Activated B cell treated with CpG ODN at 0.5 μM for 24 hours (primary cell): ENCODE data around the gene PRKCH. TPM values are rescaled to one million over a fixed set of nuclear protein-coding genes. Genes with fewer than 3 reads are reported as not detected.
"Not testable (repeated sequence)": the region's sequence is repeated elsewhere in the genome, so short reads cannot be mapped to it uniquely, and the experiment has no call there.

Experiments
- ATAC-seq: fragments of 200-7000 bp; cut with Tn5 transposase; one replicate; pipeline ENCODE4 v1.10.0; 2021; ENCODE audit warnings: low read depth, mild to moderate bottlenecking, moderate library complexity
- CTCF ChIA-PET: fragments of 350-600 bp; sonication (Branson Sonifier 250); formaldehyde crosslinking; loops from one replicate; lab custom pipeline; 2021; ENCODE audit warnings: antibody characterized with exemption; lab: Charles Lee
- POLR2A ChIA-PET: fragments of 350-600 bp; sonication (Branson Sonifier 250); formaldehyde crosslinking; loops from one replicate; lab custom pipeline; 2021; ENCODE audit warnings: antibody characterized with exemption; lab: Charles Lee
- DNase-seq: peaks from one replicate; pipeline ENCODE4 v3.0.0; 2022
- H3K27ac Mint-ChIP-seq: one replicate; pipeline ENCODE4 v1.8.0; 2020; ENCODE audit warnings: mixed read lengths
- H3K27me3 Mint-ChIP-seq: one replicate; pipeline ENCODE4 v1.8.0; 2021; ENCODE audit warnings: mixed read lengths
- H3K36me3 Mint-ChIP-seq: one replicate; pipeline ENCODE4 v1.8.0; 2021; ENCODE audit warnings: low read depth, mixed read lengths
- H3K4me1 Mint-ChIP-seq: one replicate; pipeline ENCODE4 v1.8.0; 2021; ENCODE audit warnings: mixed read lengths
- H3K4me3 Mint-ChIP-seq: one replicate; pipeline ENCODE4 v1.8.0; 2020; ENCODE audit warnings: mild to moderate bottlenecking, mixed read lengths
- H3K9me3 Mint-ChIP-seq: one replicate; pipeline ENCODE4 v1.8.0; 2020; ENCODE audit warnings: mixed read lengths
- intact Hi-C: fragments of 100-400 bp; cut with micrococcal nuclease; formaldehyde crosslinking; loops from one replicate; pipeline ENCODE4 v1.15.1; 2024
- total RNA-seq: library from RNA; stranded (reverse); gene quantifications from 2 replicates; pipeline ENCODE4 v1.2.3, GENCODE V29; 2022
- TF ChIP-seq, protein P1 (sequence below): fragments of 200-600 bp; IDR thresholded peaks from one replicate; pipeline ENCODE4 v1.8.0; 2022; ENCODE audit warnings: antibody characterized with exemption, mild to moderate bottlenecking

The PRKCH gene
- total RNA-seq, 1 donor from 2014 or later: 4.6 TPM

DNA sequence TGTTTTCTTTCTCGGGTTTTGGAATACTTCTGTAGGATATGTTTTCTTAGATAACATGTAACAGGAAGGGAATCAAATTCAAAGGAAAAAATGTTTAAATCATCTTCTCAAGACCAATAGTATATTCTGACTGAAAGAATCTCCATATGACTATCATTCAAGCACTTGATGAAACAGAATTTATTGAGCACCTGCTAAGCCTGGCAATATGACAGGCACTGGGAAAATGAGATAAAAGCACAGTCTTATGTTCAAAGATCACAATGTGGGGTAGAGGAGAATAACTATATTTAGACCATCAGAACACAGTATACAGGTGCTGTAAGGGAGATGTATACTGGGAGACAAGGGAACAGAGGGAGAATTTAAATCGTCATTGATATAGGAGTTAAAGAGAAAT lies 21.2 kb upstream of the PRKCH start:
- DNase-seq: no peak
- TF ChIP-seq, protein P1, sequence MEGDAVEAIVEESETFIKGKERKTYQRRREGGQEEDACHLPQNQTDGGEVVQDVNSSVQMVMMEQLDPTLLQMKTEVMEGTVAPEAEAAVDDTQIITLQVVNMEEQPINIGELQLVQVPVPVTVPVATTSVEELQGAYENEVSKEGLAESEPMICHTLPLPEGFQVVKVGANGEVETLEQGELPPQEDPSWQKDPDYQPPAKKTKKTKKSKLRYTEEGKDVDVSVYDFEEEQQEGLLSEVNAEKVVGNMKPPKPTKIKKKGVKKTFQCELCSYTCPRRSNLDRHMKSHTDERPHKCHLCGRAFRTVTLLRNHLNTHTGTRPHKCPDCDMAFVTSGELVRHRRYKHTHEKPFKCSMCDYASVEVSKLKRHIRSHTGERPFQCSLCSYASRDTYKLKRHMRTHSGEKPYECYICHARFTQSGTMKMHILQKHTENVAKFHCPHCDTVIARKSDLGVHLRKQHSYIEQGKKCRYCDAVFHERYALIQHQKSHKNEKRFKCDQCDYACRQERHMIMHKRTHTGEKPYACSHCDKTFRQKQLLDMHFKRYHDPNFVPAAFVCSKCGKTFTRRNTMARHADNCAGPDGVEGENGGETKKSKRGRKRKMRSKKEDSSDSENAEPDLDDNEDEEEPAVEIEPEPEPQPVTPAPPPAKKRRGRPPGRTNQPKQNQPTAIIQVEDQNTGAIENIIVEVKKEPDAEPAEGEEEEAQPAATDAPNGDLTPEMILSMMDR: no peak
- POLR2A ChIA-PET: no interaction called here
- Mint-ChIP-seq H3K4me1 (no peaks in the 10 kb centered on the region), H3K4me3 (no peak overlapping the region), H3K27me3 (no peaks in the 10 kb centered on the region), H3K9me3 (no peaks in the 10 kb centered on the region), H3K36me3 (no peaks in the 10 kb centered on the region), H3K27ac (no peak overlapping the region)
- CTCF ChIA-PET: no interaction called here
- intact Hi-C loops: no loop called here
- ATAC-seq: no peak

DNA sequence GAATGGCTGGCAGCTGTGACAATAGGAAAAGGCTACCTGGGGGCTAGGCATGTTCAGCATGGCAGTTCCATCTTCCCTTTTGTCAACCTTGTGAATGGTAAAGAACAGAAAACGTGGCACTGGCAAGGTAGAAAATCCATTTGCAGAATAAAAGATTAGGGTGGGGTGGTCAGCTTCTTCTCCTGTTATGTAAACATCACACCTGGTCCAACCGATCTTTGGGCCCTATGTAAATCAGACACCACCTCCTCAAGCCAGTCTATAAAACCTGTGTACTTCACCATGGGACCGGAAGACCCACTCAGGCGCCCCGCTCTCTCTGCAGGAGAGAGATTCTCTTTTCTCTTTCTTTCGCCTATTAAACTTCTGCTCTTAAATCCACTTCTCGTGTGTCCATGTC lies 20.6 kb upstream of the PRKCH start:
- ChIA-PET CTCF (no interaction called here), POLR2A (no interaction called here)
- Mint-ChIP-seq H3K4me3 (no peak overlapping the region), H3K4me1 (no peaks in the 10 kb centered on the region), H3K27ac (no peak overlapping the region), H3K27me3 (no peaks in the 10 kb centered on the region), H3K36me3 (no peaks in the 10 kb centered on the region), H3K9me3 (peaks cover 2% of the 10 kb centered on the region)
- DNase-seq: no peak
- intact Hi-C loops: no loop called here
- TF ChIP-seq, protein P1: no peak
- ATAC-seq: no peak

DNA sequence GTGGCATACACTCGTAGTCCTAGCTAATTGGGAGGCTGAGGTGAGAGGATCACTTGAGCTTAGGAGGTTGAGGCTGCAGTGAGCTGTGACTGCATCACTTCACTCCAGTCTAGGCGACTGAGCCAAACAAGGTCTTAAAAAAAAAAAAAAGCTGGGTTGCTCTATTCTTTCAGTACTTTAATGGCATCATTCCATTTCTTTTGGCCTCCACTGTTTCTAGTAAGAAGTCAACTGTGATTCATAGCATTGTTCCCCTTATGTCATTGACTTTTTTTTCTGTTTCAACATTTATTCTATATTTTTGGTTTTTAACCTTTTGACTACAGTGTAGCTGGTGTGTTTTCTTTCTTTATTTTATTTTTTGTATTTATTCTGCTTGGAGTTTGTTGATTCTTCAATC lies 16.7 kb upstream of the PRKCH start:
- DNase-seq (no peak), ATAC-seq (no peak)
- no peak overlapping the region for H3K4me3 Mint-ChIP-seq
- H3K27ac Mint-ChIP-seq: no peak overlapping the region
- ChIA-PET POLR2A (interaction anchor here (0.5 to 0.7 kb wide), 2 partner anchors 19 to 1036 kb away, joined by 3 to 4 read pairs; no protein-coding TSS in a partner anchor), CTCF (no interaction called here)
- H3K9me3 Mint-ChIP-seq: peaks cover 3% of the 10 kb centered on the region
- H3K27me3 Mint-ChIP-seq: no peaks in the 10 kb centered on the region
- peaks cover under 1% of the 10 kb centered on the region for H3K36me3 Mint-ChIP-seq
- H3K4me1 Mint-ChIP-seq: no peaks in the 10 kb centered on the region
- intact Hi-C loops: no loop called here
- TF ChIP-seq, protein P1: no peak

DNA sequence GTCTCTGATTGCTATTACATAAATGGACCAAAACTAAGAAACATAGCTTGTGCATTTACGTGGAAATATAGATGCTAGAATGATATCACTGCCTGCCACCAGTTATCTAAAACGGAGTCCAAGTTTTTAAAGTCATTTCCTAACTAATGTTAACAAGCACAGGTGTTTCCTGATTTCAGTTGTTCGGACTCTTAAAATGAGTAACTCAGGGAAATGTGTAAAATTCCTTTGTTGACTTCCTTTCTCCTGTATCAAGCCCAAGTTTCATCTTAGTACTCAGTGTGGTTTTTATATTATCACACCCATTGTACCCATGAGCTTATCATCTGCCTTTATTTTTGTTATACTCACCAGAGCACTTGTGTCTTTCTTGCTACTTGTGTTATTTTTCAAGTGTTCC lies 13.2 kb upstream of the PRKCH start:
- Mint-ChIP-seq H3K36me3 (peaks cover 5% of the 10 kb centered on the region), H3K27ac (no peak overlapping the region), H3K27me3 (no peaks in the 10 kb centered on the region), H3K4me1 (no peaks in the 10 kb centered on the region), H3K9me3 (peaks cover 20% of the 10 kb centered on the region), H3K4me3 (no peak overlapping the region)
- POLR2A ChIA-PET: no interaction called here
- CTCF ChIA-PET: no interaction called here
- ATAC-seq (no peak), DNase-seq (no peak)
- intact Hi-C loops: no loop called here
- TF ChIP-seq, protein P1: no peak

DNA sequence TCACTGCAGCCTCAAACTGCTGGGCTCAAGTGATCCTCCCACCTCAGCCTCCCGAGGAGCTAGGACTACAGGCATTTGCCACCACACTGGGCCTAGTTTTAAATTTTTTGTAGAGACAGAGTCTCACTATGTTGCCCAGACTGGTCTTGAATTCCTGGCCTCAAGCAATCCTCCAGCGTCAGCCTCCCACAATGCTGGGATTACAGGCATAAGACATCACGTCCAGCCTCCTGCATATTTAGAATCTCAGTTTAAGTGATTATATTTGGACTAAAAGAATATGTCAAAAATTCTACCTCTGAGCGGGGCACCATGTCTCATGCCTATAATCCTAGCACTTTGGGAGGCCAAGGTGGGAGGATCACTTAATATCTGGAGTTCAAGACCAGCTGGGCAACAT lies 12.7 kb upstream of the PRKCH start:
- ATAC-seq, H3K27ac Mint-ChIP-seq, CTCF ChIA-PET, POLR2A ChIA-PET, H3K4me1 Mint-ChIP-seq, DNase-seq, H3K27me3 Mint-ChIP-seq, H3K36me3 Mint-ChIP-seq, intact Hi-C loops, H3K4me3 Mint-ChIP-seq: not testable (repeated sequence)
- H3K9me3 Mint-ChIP-seq: peaks cover 20% of the 10 kb centered on the region

DNA sequence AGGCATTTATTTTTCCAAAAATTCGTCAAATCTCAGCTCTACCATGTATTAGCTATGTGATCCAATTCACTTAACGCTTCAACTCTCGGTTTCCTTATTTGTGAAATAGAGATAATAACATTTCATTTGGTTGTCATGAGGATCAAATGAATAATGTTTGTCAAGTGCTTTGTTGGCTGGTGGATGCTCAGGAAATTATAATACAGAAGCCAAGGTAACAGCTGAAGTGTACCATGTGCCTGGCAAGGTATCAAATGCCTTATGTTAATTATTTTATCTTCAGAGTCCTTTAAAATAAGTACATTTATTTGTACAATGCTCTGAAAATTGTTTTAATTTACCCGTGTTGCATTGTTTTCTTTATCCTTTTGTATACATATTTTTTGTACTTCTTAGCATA lies 6.1 kb upstream of the PRKCH start:
- intact Hi-C loops: no loop called here
- ChIA-PET CTCF (no interaction called here), POLR2A (no interaction called here)
- Mint-ChIP-seq H3K4me3 (no peak overlapping the region), H3K9me3 (peaks cover 11% of the 10 kb centered on the region), H3K27me3 (no peaks in the 10 kb centered on the region), H3K36me3 (peaks cover 4% of the 10 kb centered on the region), H3K4me1 (no peaks in the 10 kb centered on the region), H3K27ac (no peak overlapping the region)
- TF ChIP-seq, protein P1: no peak
- DNase-seq: no peak
- ATAC-seq: no peak
